ENCODE data around the gene UBE2Z.
"Not testable (repeated sequence)": the region's sequence is repeated elsewhere in the genome, so short reads cannot be mapped to it uniquely, and the experiment has no call there.

The UBE2Z gene

DNA sequence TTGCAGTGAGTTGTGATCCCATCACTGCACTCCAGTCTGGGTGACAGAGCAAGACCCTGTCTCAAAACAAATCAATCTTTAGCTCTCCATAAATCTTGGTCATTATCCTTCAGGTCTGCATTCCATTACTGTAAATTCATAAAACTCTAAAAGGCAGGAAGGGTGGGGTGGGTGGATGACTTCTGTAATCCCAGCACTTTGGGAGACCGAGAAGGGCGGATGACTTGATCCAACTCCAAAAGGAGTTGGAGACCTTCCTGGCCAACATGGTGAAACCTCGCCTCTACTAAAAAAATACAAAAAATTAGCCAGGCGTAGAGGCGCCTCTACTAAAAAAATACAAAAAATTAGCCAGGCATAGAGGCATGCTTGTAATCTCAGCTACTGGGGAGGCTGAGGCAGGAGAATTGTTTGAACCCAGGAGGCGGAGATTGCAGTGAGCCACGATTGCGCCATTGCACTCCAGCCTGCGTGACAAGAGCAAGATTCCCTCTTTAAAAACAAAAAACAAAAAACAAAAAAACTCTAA, 2.2 kb upstream of the UBE2Z start:
- no peak for DNase-seq

DNA sequence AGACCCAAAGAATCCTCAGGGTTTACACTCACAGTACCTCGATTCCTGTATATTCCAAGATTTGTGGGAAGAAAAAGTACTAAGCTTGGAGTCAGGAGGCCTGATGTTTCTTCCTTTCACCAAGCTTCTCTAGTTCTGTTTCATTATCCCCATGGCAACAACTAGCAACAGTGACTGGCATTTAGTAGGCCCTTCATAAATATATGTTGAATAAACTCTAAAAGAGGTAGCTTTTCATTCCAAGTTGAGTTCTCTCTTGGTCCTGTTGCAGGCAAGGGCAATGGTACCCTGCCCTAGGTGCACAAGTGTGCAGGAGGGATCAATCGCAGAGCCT, 527 bp upstream of the UBE2Z start:
- peak; percentile 66 to 76 for DNase-seq

DNA sequence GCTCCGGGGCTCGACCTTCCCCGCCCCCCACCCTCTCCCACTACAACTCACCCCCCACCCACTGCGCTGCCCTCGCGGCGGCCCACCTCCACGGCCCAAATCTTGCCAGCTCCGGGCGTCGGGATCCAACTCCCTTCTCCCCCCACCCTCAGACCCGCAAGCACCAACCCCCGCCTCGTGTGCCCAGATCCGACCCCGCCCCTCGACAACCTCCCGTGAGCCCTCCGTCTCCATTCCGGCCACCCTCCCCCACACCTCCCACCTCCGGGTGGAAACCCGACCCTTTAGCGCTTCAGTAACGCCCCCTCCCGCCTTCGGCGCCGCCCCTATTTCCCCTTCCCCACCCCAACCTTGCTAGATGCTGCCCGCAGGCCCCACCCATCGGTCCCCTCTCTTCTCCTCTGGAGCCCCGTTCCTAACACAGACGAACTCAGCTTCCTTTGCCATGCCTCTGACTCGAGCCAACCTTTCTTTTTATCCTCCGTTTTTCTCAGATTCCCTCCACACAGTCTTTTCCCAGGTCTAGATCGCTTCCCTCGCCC, 717 bp downstream of the UBE2Z start:
- peak; percentile 46 to 61 for DNase-seq

DNA sequence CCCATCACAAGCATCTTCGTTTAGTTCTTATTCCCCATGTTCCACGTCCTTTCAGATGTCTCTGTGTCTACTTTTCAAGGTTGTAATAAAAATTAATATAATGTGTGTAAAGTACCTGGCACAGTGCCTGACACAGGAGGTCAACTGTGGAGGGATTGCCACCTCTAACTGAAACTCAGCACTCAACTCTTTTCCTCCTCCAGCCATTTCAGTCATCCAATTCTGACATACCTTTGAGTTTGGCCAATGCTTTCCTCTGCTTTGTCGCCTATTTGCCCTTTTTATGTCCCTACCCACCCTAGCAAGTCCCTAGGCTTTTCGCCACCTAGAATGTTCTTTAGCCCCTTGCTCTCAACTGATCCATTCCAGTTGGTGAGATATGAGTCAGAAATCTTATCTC, 1.6 kb downstream of the UBE2Z start:
- DNase-seq, result no peak

DNA sequence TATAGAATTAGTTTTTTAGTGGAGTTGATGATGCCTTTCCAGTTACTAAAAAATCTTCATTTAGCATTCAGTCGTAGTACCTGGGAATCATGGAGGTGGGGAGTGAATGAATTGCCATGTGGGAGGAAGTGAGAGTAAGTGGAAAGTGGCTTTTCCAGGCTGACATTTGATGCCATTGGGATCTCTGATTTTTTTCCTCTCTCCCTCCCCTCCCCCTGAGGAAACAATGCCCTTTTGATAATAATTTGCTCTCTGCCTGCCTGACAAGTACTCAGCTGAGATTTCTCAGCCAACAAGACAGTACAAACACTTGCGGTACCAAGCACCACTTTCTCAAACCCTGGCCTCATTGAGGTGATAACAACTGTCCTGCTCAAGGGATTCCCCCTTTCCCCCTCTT, 2.2 kb downstream of the UBE2Z start:
- no peak for DNase-seq

DNA sequence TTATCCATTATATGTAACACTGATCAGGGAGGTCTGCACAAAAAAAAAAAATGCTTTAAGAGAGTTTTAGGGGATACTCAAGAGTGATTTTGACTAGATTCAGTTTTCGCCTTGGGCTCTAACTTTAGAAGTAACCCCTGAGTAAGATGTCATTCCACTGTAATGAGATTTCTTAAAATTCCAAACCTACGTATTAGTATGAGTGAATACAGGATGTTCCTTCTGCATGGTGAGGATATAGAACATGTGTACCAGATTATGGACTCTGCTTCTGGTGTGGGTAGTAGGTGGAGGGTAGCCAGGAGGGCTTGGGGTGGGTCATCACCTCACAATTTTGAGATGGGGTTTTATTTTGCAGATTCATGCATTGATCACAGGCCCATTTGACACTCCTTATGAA, 4.3 kb downstream of the UBE2Z start:
- DNase-seq, result no peak

DNA sequence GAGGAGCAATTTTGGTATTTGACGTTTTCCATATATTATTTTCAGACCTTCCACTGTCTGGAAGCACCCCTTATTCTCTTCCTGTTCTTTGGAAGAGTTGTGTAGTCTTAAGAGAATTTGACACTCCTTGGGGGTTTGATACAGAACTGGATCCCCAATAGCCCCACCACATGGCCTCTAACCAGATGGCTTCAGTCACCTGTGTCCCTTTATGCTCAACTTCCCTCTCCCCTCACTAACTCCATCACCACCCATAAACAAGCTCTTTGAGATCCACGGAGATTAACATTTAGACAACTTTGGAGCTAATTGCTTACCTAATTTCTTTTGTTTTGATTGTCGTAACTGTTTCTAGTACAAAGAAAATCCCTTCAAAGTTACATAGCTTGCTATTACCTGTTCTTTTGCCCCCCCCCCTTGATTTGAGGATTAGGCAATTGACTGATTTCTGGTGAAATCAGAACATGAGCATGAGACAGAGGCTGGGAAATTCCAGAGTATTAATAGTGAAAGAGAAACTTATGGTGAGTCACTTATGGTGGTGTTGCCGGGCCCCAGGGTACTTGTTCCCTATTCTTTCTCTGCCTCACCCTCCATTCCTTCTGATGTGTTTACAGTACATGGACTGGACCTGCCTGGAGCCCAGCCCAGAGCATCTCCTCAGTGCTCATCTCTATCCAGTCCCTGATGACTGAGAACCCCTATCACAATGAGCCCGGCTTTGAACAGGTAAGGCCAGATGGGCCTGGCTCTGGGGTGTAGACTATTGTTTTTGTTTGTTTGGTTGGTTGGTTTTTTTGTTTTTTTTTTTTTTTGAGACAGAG, 7.5 kb downstream of the UBE2Z start:
- DNase-seq, result no peak

DNA sequence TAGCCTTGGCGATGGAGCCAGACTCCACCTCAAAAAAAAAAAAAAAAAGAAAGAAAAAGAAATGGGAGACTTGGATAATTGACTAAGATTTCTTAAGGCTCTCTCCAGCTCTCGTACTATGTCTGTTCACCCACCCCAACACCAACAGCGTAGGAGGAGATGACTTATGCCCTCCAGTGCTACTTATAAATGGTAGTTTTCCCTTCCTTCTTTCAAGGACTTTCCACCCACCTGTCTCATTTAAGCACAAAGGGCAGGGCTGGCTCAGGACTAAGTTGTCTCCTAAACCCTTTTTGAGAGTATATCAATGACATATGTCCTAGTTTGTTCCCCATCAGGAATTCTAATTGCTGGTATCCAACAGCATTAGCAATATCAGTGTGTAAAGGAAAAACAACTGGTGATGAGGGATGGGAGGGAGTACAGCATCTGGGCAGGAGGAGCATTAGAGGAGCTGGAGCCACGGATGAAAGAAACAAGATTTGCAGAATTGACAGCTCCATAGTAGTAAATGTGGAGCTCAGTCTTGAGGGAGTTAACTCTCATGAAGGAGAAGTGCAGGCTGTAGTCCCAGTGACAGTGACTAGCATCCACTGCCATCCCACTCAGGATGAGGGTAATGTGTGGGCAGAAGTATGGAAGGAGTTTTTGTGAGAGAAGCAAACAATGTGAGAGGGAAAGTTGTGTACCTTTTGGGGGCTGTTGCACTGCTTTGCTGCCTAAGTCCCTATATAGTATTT, 17.2 kb downstream of the UBE2Z start:
- DNase-seq, result no peak

DNA sequence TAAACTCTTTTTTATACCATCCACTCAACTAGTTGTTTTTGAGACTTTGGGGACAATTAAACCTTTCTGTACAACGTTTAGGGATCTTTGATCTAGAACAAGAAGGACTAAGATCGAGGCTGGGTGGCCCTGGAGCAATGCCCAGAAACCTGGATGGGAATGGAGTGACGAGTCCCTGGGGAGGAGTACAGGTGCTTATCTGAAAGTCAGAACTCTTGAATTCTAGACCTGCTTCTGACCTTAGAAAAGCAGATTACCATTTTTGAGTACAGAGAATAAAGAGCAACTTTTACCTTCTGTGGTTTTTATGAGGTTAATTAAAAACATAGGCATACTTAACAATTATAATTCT, 17.8 kb downstream of the UBE2Z start:
- DNase-seq, result no peak

DNA sequence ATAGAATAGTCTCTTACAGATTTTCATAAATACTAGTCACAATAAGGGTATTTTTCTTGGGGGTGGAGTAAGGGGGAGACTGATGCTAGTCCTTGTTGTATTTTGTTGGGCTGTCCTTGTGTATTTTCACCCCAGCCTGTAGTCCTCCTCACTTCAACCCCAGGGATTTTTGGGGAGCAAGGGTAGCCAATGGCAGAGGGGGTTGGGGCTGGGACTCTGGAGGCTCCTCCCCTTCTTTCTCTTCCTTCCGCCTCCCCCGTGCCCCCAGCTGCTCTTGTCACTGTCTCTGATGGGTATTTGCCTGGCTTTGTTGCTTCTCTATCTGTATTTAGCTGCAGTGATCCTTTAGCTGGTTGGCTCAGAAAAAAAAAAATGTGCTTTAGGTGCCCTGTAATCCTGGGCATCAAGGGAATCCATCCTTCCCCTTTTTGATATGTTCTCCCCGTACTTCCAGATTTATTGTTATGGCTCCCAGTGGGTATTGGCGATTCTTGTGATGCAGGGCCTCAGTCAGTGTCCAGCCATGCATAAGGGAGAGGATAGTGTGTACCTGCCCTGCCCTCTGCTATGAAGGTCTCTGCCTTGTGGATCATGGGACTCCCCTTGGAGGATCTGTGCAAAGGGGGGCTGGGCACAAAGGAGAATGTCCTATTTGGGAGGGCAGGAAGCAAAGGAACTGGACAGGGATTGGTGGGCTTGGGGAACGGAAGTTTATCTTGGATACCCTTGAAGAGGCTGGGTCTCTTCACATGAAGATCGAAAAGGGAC, 20.0 kb downstream of the UBE2Z start:
- DNase-seq, result no peak

DNA sequence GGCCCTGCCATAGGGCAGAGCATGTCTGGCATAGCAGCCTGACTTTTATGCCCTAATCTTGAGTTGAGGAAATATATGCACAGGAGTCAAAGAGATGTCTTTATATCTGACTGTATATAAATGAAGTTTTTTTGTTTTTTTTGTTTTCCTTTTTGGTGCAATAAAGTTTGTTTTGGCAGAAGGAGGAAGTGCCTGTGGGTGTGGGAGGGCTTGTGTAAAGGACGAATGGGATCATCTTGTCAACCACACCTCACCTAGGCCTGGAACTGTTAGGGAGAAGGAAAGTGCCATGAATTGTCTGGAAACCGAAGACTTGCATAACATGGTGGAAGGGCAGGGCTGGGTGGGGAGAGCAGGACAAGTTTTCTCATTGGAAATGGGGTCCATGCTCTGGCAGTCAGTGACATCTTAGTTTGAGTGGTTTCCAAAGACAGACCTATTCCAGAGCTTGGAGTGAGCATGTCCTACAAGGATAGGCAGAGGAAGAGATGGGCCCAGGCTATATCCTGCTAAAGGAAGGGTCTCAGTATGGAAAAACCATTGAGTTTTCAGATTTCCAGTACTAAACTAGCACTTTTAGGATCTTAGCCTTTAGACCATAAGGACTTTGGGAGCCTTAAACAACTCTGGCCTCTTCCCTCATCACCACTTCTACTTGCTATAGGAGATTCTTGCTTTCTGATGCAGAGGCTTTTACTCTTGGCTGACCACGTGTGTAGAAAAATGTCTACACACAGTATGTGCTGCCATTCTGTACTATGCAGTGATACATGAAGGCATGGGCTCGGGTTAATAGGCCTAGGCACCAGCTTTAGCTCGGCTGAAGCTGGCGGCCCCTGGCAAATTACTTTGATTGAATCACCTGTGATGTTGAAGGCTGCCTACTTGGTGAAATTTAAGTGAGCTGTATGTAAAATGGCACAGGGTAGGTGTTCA, 20.9 kb downstream of the UBE2Z start:
- DNase-seq, result no peak

DNA sequence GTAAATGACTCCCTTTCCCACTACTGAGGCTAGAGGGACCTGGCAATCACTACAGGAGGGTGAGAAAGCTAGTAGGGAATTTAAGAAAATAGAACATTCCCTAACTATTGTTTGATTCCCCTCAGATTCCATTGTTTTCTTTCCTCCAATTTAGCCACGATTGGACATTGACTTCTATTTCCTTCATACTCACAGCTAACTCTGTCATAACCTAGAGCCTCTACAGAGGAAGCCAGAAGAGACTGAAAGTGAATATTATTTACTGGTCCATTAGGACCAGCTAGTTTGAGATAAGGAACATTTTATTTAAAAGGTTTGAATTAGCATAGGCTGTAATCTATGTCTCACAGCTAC, 21.6 kb downstream of the UBE2Z start:
- no peak for DNase-seq

DNA sequence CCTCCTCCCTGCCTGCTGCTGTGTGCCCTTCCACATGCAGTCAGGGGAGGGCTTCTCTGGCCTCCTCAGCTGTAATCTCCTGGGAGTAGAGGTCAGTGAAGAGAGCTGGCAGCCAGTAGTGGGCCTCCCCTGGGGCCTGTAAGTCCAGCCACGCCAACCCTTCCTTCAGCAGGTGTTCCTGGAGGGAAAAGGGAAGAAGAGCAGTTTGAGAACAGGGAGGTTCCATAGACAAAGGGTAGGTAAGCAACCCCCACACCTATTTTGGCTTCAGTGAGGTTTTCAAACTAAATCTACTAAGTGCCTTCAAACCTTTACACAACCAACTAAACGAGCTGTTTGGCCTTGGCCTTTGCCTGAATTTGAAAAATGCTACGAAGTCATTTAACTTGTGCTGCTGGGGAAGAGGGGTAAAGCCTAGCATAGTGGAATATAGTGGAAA, 22.2 kb downstream of the UBE2Z start:
- no peak for DNase-seq

DNA sequence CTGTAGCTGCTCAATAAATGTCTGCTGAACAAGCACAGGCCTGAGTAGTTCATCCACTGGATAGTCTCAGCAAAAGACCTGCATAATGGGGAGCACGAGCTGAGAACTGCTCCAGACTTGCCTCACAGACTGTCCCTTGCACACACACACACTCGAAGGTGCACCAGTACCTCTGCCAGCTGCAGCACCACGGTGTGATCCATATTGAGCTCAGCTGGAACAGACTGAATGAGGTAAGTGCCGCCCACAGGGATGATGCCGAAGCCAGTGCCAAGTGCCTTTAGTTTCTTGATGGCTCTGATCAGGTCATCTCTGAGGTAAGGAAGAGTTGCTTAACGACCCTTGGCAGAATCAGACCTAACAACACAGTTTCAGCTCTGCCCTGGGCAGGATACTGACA, 24.8 kb downstream of the UBE2Z start:
- DNase-seq, result no peak

DNA sequence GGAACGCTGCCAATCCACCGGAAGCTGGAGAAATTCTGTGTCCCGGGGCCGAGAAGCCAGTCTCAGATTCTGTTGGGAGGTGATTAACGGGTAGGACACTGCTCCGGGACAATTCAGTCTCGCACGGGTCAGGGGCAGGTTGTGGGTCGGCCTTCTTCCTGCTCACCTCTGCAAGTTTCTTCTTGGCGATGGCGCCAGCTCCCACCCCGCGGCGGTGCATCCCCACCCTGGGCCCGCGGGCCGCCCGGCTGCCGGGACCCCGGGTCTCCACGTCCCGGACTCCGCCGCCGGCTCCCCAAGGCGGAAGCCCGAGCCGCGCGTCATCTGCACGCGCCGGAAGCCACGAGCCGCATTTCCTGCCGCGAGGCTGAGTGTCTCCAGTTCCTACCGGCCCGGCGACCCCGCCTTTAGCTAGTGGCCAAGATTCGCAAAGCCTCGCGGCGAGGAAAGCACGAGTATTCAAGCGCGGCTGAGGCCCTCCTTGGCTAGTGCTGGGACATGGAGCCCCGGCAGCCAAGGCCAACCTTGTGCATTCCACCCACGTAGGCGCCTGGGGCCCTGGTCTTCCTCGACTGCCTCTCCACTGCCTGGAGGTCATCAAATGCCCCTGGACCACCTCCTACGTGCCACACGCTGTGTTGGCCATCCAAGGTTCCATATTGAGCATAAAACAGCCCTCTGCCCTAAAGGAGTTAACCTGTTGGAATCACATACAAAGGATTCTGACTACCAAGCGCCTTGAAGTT, 36.5 kb downstream of the UBE2Z start, which contains the start of gene SNF8:
Gene SNF8, minus strand, starts transcription at position 328 of the 746 bp plus-strand sequence. Its CDS starts 108 bp downstream, at position 220.
- DNase-seq, result peak; percentile 89 to 91

DNA sequence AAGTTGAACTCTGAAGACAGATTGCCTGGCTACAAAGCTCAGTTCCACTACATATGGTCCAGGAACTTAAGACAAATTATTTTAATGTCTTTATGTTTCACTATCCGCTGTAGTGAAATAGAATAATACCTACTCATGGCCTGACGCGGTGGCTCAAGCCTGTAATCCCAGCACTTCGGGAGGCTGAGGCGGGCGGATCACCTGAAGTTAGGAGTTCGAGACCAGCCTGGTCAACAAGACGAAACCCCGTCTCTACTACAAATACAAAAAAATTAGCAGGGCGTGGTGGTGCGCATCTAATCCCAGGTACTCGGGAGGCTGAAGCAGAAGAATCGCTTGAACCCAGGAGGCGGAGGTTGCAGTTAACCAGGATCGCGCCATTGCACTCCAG, 37.0 kb downstream of the UBE2Z start:
- not testable (repeated sequence) for DNase-seq

DNA sequence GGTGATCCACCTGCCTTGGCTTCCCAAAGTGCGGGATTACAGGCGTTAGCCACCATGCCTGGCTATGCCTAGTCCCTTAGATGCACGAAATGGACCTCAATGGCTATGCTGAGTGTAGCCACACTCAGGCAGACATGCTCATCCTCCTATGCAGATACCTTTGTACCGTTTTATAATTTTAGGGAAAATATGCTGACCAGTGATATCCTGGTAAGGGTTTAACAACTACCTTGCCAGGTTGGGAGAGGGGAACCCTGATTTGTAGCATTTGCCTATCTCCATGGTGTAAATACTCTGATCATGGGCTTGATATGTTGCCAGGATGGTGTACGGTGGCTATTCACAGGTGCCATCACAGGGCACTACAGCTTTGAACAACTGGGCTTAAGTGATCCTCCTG, 43.4 kb downstream of the UBE2Z start:
- no peak for DNase-seq

DNA sequence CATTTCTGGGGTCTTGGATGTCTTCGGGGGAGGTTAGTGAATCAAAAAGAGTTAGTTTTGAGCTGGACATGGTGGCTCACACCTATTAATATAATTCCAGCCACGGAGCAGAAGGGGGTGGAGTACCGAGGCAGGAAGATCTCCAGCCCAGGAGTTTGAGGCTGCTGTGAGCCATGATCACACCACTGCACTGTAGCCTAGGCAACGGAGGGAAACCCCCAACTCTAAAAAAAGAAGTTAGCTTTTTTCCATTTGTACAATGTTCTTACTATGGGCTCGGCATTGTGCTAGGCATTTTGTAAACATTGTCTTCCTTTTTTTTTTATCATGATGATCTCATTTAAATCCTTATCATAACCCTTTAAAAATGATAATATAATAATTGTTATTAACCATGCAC, 44.7 kb downstream of the UBE2Z start:
- no peak for DNase-seq

DNA sequence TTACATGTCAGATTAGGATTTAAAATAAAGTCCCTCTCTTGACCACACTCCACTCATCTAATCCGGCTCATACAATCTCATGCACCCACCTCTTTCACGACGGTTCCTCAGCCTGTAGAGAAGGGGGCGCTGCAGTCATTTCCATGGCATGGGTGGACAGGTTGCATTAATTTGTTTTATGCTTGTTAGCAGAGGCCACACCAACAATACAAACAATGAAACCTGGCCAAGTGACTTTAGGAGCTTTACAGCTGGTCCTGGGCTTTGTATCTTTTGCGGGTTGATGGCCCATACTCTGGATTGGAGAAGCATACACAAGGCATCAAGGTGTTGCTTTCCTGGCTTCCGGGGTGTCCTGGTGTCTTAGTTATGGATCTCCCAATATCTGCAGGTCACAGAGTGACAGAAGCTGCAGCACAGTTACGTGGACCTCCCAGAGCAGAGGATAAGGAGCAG, 46.1 kb downstream of the UBE2Z start:
- DNase-seq, result peak in 1 of 2 experiments; percentile 39

DNA sequence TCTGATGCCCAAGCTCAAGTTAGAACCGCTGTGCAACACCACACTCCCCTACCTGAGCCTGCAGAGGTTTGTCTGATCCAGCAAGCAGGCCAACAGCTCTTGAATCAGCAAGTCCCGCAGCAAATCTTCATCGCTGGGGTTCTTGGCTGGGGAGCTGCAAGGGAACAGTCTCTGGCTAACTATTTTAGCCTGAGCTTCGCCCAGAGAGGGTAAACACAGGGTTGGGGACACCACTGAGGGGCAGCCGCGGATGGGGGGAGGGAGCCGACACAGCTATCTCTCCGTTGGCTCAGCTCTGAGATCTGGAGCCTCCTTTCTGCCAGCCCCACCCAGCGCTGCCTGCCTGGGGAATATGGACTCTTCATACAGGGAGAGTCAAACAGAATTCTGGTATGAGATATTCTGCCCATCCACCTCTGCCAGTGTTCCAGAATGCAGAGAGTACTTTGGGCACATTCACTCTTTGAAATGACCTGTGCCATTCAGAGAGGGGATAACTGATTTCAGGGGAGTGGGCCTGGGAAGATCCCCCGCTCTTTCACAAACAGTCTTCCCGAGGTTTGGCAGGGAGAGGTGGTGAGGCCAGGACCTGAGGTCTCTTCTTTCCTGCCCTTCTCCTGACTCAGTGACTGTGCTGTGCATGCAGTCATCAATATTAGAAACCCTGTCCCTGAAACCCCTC, 52.8 kb downstream of the UBE2Z start:
- DNase-seq, result no peak
